HG03095 (cell line): Measurements from ENCODE around the gene RAB30.
A peak's percentile ranks its signal among the peaks of the same experiment; 100 is the strongest.

Source experiments
- ATAC-seq: cut with Tn5 transposase; IDR thresholded peaks from one replicate; pipeline ENCODE4 v1.9.1; 2021; ENCODE audit warnings: moderate library complexity; ENCODE audit not compliant: unreplicated experiment

The RAB30 gene

DNA sequence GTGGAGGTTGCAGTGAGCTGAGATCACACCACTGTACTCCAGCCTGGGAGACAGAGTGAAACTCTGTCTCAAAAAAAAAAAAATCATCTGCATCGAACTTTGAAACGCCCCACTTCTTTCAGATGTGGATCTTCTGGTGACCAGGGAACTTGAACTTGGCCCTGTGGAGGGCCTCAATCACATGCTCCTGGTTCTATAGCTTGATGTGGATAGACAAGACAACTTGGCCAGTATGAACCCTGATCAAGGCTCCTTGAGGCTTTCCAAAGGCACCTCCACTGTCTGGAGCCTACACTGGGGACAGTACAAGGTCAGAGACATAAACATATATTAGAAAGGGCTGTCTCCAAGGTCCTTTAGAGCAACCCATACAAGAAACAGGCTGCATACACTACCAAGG, 30.6 kb downstream of the RAB30 start:
- no peak for ATAC-seq

DNA sequence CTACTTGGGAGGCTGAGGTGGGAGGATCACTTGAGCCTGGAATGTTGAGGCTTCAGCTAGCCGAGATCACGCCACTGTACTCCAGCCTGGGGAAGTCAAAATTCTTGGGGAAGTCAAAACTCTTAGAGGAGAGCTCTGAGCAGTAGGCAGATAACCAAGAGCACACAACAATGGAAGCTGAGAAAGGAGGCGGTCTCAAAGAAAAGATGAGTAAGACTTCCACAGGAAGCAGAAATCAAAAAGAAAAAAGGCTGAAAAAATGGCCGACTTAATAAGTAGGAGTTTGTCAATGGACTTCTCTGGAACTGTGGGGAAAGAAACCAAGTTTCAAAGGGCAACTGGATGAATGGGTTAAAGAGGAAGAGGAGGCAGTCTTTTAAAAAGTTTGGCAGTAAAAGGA, 32.1 kb downstream of the RAB30 start:
- no peak for ATAC-seq

DNA sequence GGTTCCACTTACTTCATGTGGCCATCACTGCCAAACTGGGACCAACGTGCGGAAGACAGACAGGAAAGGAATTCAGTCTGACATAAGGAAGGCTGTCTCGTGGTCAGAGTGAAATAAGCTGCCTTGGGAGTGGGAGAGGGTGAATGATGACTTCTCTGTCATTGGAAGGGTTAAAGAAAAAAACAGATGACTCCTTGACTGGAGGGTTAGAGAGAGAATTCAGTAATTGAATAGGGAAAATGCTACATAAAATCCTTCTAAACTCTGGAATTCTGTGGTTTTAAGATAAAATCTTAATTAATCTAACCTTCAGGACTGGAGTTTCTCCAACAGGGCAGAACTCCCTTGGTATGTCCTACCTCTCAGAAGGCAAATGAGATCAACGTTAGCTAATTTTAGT, 33.8 kb downstream of the RAB30 start:
- no peak for ATAC-seq

- ATAC-seq, result no peak
Observed at GRCh38 chr11:83036701-83037100, 35.0 kb downstream of the RAB30 start.

DNA sequence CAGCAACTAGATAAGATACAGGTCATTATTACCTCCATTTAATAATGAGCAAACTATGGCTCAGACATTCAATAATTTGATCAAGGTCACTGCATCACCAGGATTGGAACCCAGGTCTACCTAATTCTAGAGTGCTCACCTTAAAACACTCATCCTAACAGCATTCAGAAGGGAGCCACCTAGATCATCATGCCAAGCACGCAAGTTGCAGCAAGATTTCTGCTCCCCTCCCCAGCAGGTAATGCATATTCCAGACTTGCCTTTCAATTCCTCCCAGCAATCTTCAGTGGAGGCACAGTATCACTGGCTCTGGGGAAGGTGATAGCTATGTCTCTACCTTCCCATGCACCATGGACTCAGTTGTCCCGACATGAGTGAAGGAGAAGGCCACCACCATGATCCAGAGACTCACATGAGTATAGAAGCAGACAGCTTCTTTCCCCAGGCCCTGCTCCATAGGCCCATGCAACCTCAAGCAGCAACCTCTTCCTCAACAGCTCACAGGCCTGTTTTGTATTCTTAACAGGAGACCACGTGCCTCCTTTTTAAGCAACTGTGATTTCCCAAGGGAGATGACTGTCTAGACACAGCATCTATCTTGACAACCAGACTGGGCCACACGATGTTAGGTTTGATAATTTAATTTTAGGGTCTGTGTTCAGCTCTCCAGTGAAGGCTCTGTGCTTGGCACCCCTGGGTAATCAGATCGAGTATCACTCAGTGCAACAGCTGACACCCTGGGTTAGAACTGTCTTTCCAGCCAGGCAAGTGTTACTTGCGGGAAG, 36.4 kb downstream of the RAB30 start:
- ATAC-seq, result peak; percentile 45

GRCh38 chr11:83034673-83035014, 37.1 kb downstream of the RAB30 start:
- no peak for ATAC-seq

- no peak for ATAC-seq
Observed at GRCh38 chr11:83033972-83034672, 37.6 kb downstream of the RAB30 start.

DNA sequence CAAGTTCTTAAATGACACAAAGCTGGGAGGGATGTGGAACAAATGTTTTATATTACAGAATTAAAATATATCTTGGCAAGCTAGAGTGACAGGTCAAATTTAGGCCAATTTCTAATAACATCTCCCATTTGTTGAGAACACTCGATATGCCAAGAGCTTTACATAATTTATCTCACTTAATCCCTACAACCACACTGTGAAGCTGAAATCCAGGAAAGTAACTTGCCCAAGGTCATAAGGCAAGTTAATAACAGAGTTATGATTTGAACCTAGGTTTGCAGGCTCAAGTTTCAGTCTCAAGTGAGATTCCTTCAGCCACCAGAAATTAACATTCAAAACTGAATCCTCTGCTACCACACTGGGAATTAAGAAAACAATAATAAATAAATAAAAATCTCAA, 38.3 kb downstream of the RAB30 start:
- ATAC-seq, result no peak

DNA sequence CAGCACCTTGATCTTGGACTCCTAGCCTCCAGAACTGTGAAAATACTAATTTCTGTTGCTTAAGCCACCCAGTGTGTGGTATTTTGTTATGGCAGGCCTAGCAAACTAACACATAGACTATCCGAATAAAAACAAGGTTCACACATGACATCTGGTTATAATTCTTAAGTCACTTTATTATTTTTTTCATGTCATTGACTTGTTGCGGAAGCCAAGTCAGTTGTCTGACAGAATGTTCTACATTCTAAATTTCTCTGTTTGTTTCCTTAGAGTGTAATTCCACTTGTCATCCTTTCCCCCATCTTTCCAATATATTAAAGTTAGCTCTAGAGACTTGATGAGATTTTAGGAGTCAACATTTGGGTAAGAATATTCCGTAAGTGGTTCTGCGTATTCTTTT, 40.6 kb downstream of the RAB30 start:
- ATAC-seq, result no peak

GRCh38 chr11:83027794-83028193, 43.9 kb downstream of the RAB30 start:
- no peak for ATAC-seq

DNA sequence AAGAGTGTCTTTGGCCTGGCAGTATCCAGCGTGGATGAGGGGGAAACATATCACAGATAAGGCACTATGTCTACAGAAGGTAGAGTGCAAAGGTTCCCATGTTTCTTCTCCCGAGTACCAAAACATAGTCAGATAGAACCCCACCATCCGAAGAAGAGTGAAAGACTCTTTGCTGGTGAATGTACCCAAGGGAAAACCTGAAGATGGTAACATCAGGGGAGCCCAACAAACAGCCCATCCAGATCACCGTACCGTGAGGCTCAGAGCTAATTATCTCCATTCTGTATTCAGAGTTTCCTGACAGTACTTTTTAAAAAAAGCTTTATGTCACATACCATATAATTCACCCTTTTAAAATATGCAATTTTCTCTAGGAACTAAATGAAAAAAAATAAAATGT, 44.4 kb downstream of the RAB30 start:
- ATAC-seq, result no peak

DNA sequence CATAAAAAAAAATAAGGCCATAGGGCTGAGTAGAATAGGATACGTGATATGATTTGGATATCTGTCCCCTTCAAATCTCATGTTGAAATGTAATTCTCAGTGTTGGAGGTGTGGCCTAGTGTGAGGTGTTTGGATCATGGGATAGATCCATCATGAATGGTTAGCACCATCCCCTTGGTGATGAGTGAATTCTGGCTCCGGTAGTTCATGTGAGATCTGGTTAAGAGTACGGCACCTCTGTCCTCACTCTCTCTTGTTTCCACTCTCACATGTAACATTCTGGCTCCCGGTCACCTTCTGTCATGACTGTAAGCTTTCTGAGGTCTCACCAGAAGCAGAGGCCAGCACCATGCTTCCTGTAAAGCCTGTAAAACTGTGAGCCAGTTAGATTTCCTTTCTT, 45.5 kb downstream of the RAB30 start:
- ATAC-seq, result no peak

- ATAC-seq, result no peak
Observed at GRCh38 chr11:83025267-83025704, 46.4 kb downstream of the RAB30 start.

GRCh38 chr11:83024270-83024854, 47.3 kb downstream of the RAB30 start:
- ATAC-seq, result no peak

DNA sequence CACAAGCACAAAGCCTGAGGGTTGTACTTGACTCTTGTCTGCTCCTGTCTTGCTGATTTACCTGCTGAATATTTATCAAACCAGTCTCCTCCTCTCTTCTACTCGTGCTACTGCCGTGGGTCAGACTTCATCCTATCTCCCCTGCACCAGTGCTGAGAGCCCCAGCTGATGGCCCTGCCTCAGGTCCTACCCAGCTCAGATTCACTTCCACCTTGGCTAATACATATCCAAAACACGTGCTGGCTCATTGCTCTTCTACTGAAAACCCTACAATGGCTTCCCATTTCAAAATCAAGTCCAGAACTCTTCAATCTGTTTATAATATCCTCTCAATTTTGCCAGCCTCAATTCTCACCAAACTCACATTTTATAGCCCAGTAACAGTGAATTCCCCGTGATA, 48.3 kb downstream of the RAB30 start:
- no peak for ATAC-seq

GRCh38 chr11:83021780-83022125, 49.9 kb downstream of the RAB30 start:
- no peak for ATAC-seq

DNA sequence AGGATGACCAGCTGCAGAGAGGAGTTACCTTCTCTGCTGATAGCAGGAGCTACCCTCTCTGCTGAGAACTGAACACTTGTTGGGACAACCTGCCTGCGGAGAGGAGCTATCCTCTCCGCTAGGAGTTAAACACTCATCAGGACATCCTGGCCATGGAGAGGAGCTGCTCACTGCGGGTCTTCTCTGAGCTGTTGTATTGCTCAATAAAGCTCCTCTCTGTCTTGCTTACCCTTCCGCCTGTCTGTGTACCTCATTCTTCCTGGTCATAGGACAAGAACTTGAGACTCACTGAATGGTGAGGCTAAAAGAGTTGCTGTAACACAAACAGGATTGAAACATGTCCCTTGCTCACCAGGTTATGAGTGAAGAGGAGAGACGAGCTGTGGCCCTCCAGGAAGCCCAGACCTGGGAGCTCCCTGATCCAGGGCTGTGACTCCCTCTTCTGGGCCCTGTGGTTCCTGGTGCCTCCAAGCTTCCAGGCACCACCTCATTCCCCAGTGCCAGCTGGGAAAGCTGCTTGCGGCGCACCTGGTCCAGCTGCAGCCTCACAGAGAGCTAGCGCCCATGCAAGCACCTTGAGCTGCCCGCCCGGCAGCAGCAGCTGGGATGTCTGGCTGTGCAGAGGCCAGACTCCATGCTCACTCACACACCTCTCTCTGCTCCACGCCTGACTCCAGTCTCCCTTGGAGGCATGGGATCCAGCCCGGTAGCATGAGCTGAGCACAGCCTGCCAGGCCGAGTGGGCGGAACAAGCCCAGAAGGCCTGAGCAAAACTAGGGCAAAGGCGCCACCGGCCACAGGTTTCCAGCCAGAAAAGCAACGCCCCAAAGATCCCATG, 50.5 kb downstream of the RAB30 start:
- no peak for ATAC-seq

DNA sequence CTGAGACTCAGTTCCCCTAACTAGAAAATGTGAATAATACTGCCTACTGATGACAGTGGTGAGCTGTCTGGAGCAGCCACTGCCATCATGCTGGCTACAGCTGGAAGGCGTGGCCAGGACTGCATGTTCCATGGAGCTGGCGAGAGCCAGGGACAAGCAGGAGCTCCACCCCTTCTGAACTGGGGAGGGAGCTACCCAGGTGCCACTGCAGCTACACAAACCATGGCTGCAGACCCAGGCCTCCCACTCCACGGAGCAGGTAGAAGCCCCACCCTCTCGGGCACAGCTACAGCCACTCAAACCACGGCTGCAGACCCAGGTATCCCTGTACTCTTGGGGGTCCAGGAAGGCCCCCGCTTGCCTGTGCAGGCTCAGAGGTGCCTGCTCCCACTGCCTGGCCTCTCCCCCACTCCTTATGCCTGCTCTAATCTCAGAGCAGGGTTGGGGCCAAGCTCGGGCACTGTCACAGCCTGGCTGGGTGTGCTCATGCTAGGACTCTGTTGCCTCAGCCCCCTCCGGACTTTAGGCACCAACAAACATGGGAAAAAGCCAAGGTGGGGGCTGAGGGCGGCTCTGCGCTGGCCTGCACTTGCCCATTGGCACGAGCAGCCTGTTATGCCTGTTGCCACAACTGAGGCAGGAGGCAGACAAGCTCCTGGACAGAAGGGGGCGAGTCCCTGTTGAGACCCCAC, 51.7 kb downstream of the RAB30 start:
- no peak for ATAC-seq

GRCh38 chr11:83014951-83015350, 56.7 kb downstream of the RAB30 start:
- no peak for ATAC-seq

DNA sequence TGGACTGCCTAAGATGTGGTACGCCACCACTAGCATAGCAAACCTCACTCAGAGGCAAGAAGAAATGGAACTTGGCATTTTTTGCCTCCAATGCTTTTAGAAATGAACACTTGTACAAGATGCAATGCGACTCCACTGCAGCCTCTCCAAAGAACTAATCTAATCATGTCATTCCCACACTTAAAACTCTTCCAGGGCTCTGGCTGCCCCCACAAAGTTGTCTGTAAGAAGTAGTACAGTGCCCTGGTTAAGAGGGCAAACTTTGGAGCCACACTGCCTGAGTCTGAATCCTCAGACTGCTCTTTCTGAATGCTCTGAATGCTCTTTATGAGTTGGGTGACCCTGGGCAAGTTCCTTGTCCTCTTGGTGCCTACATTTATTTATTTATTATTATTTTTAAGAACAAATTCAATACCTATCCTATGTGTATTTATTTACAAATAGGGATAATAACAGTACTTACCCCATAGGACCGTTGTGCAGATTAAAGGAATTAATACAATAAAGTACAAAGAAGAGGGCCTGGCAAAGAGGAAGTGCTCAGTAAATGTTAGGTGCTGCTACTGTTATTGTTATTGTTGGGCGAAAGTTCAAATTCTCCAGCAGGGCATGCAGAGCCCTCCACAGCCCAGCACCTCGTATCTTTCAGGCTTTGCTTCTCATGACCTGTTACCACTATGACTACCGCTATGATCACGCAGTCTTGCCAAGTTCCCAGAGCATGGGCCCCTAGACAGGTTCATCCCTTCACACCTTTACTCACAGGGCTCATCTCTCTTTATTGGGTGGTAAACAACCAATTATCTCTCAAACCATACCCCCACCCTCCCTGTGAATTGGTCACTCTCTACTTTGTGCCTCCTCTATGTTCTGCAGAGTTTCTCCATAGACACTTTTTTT, 59.3 kb downstream of the RAB30 start:
- no peak for ATAC-seq
